ENCODE results near the gene DENND4C.

DENND4C gene

DNA sequence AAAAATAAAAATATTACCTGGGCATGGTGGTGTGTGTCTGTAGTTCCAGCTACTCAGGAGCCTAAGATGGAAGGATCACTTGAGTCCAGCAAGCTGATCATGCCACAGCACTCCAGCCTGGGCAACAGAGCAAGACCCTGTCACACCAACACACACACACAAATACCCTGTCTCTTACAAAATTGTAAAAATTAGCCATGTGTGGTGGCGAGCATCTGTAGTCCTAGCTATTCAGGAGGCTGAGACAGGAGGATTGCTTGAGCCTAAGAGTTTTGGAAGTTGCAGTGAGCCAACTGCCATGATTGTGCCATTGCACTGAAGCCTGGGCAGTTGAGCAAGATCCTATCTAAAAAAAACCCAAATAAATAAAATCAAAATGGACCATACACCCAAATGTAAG lies 32.1 kb upstream of the DENND4C start:
- Histone ChIP-seq H3K27ac (ENCODE audit: low read depth, low read length) (no peak overlapping the region), H3K27me3 (ENCODE audit: low read length) (no peaks in the 10 kb centered on the region), H3K9ac (ENCODE audit: low read length) (no peak overlapping the region)

GRCh38 chr9:19199012-19199411 lies 31.5 kb upstream of the DENND4C start:
- Histone ChIP-seq H3K9me3 (ENCODE audit: insufficient read depth, low read length) (no peaks in the 10 kb centered on the region), H3K36me3 (ENCODE audit: low read length) (no peaks in the 10 kb centered on the region), H3K27me3 (ENCODE audit: low read length) (no peaks in the 10 kb centered on the region), H3K27ac (ENCODE audit: low read depth, low read length) (no peak overlapping the region), H3K9me2 (replicated peaks; ENCODE audit: insufficient read depth, low read length) (no peaks in the 10 kb centered on the region), H3F3A (ENCODE audit: insufficient read depth) (no peaks in the 10 kb centered on the region), H3K4me3 (ENCODE audit: insufficient read depth, low read length, poor library complexity, severe bottlenecking) (no peak overlapping the region), H4K20me1 (ENCODE audit: low read depth, low read length) (no peaks in the 10 kb centered on the region), H3K4me2 (ENCODE audit: low read depth, low read length, poor library complexity, severe bottlenecking) (no peak overlapping the region), H2AFZ (ENCODE audit: low read depth, low read length, severe bottlenecking) (no peak overlapping the region), H3K79me2 (ENCODE audit: insufficient read depth, low read length) (no peaks in the 10 kb centered on the region), H3K9ac (ENCODE audit: low read length) (no peak overlapping the region)
- no peak for TF ChIP-seq CTCF (IDR thresholded peaks at IDR 0.05; ENCODE audit: insufficient read depth, low read length, poor library complexity, severe bottlenecking)
- TF ChIP-seq EZH2phosphoT487 (conservative IDR thresholded peaks at IDR 0.05; ENCODE audit: low read length): no peak

More for the DNA sequence above, 32.1 kb upstream of the DENND4C start:
- Histone ChIP-seq H3K9me3 (ENCODE audit: insufficient read depth, low read length) (no peaks in the 10 kb centered on the region), H3F3A (ENCODE audit: insufficient read depth) (no peaks in the 10 kb centered on the region), H3K9me2 (replicated peaks; ENCODE audit: insufficient read depth, low read length) (no peaks in the 10 kb centered on the region), H2AFZ (ENCODE audit: low read depth, low read length, severe bottlenecking) (no peak overlapping the region), H3K36me3 (ENCODE audit: low read length) (no peaks in the 10 kb centered on the region), H3K4me3 (ENCODE audit: insufficient read depth, low read length, poor library complexity, severe bottlenecking) (no peak overlapping the region), H3K4me2 (ENCODE audit: low read depth, low read length, poor library complexity, severe bottlenecking) (no peak overlapping the region), H4K20me1 (ENCODE audit: low read depth, low read length) (no peaks in the 10 kb centered on the region), H3K79me2 (ENCODE audit: insufficient read depth, low read length) (no peaks in the 10 kb centered on the region)
- TF ChIP-seq EZH2phosphoT487 (conservative IDR thresholded peaks at IDR 0.05; ENCODE audit: low read length): no peak
- TF ChIP-seq CTCF (IDR thresholded peaks at IDR 0.05; ENCODE audit: insufficient read depth, low read length, poor library complexity, severe bottlenecking): no peak

- Histone ChIP-seq H3K4me2 (ENCODE audit: low read depth, low read length, poor library complexity, severe bottlenecking) (no peak overlapping the region), H3K9ac (ENCODE audit: low read length) (no peak overlapping the region), H3K4me3 (ENCODE audit: insufficient read depth, low read length, poor library complexity, severe bottlenecking) (no peak overlapping the region), H2AFZ (ENCODE audit: low read depth, low read length, severe bottlenecking) (no peak overlapping the region), H3K79me2 (ENCODE audit: insufficient read depth, low read length) (no peaks in the 10 kb centered on the region), H3K9me3 (ENCODE audit: insufficient read depth, low read length) (no peaks in the 10 kb centered on the region), H3K36me3 (ENCODE audit: low read length) (no peaks in the 10 kb centered on the region), H4K20me1 (ENCODE audit: low read depth, low read length) (no peaks in the 10 kb centered on the region), H3F3A (ENCODE audit: insufficient read depth) (no peaks in the 10 kb centered on the region), H3K27ac (ENCODE audit: low read depth, low read length) (no peak overlapping the region), H3K9me2 (replicated peaks; ENCODE audit: insufficient read depth, low read length) (no peaks in the 10 kb centered on the region), H3K27me3 (ENCODE audit: low read length) (no peaks in the 10 kb centered on the region)
- TF ChIP-seq EZH2phosphoT487 (conservative IDR thresholded peaks at IDR 0.05; ENCODE audit: low read length): no peak
- no peak for TF ChIP-seq CTCF (IDR thresholded peaks at IDR 0.05; ENCODE audit: insufficient read depth, low read length, poor library complexity, severe bottlenecking)
These were observed 30.3 kb upstream of the DENND4C start for GRCh38 chr9:19200229-19200628.

Measured in SU-DHL-6 (cell line).